Fibroblast of the conjunctiva (primary cell): ENCODE measurements around the gene SPATC1L.
"Not testable (repeated sequence)": the region's sequence is repeated elsewhere in the genome, so short reads cannot be mapped to it uniquely, and the experiment has no call there.

Source experiments
- DNase-seq: peaks from one replicate; pipeline ENCODE4 v3.0.0-alpha.2; 2010; ENCODE audit warnings: low read depth

SPATC1L gene

DNA sequence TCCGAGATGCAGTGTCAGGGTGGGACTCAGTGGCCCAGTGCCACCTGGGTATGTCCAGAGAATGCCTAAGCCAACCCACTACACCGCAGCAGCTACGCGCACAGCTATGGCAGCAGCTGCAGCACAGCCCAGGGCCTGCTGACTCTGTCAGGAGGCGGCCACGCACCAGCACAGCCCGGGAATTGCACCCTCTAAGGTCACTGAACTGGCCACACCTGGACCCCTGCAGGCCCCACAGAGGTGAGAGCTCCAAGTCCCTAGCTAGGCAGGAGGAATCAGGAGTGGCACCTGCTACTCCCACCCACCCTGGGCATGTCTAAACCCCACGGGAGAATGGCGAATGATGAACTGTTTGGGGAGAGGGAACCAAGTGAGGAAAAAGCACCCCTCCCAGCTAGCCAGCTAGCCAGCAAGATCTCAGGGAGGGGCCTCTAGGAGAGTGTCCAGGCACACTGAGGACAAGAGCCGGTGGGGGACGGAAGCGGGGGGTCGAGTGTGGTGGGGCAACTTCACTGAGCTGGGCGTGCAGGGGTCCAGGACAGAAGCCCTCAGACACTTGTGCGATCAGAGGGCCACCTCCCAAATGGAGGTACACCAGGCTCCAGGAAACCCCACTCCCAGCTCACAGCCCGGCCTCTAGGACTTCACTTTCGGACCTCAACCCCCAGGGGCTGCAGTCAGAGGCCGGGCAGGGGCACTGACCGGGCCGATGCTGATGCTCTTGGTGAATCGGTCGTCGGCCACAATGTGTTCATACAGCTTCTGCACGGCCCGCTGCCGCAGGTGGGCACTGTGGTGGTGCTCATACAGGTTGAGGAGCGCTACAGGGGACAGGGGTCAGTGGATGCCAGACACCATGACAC, 30.4 kb upstream of the SPATC1L start:
- DNase-seq = no peak

DNA sequence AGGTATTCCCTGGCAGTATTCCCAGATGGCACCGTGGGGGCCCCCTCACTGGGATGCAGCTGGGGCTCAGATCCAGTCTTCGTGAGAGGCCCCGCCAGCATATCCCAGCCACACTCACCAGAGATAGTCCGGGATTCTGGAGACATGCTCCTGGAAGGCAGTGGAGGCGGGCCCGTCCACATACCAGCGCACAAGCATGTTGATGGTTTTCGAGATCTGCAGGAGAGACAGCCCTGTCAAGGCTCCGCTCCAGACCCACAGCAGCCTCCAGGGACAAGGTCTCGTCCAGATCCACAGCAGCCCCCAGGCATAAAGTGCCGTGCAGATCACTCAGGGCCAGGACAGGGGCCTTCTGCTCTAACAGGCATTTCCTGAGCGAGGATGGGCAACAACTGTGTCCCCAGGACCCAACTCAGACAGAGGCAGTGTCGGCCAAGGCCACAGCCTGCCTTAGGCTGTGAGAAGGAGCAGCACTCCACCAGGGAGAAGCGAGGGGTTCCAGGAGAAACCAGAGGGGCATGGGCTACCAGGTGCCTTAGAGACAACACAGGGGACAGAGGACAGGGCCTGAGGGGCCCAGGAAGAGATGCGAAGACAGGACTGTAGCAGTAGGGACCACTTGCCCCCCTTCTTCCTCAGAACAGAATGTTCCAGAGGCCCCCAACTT, 29.5 kb upstream of the SPATC1L start:
- DNase-seq = no peak

- DNase-seq = no peak
Measured at GRCh38 chr21:46212721-46213484, 28.6 kb upstream of the SPATC1L start.

GRCh38 chr21:46211786-46212720, 27.8 kb upstream of the SPATC1L start:
- DNase-seq = no peak

GRCh38 chr21:46211376-46211775, 27.1 kb upstream of the SPATC1L start:
- DNase-seq = no peak

DNA sequence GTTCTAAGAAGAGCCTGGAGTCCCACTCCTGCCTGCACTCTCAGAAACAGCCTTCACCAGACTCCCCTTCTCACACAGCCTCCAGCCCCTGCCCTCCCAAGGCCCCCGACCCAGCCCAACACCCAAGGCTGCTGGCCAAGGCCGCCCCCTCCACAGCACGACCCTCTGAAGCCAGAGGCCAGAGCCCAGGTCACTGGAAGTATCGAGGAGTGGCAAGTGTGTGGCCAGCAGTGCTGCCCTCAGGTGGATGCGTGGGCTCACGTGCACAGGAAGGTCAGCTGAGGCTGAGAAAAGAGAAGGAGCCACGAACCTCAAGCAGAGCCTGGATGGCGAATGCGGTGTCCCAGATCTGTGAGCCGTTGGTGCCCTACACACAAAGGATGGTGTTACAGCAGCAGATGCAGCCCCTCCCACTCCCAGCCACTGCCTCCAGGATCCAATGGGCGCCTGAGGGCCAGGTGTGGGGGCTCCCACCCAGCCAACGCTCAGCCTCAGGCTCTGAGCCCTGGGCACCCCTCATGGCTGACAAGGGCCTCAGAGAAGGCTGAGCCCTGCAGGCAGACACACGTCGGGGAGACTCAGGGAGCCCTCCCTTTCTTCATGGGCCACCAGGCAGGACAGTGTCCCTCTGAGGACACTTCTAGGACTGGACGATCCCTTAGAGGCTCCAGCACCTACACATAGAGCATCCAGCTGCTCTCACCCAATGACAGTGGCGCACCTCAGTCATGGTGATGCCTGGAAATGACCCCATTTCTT, 26.3 kb upstream of the SPATC1L start:
- DNase-seq = no peak

GRCh38 chr21:46208761-46209721, 24.8 kb upstream of the SPATC1L start:
- no peak for DNase-seq

GRCh38 chr21:46207920-46208591, 23.8 kb upstream of the SPATC1L start:
- no peak for DNase-seq

GRCh38 chr21:46207006-46207919, 23.0 kb upstream of the SPATC1L start:
- DNase-seq = no peak

DNA sequence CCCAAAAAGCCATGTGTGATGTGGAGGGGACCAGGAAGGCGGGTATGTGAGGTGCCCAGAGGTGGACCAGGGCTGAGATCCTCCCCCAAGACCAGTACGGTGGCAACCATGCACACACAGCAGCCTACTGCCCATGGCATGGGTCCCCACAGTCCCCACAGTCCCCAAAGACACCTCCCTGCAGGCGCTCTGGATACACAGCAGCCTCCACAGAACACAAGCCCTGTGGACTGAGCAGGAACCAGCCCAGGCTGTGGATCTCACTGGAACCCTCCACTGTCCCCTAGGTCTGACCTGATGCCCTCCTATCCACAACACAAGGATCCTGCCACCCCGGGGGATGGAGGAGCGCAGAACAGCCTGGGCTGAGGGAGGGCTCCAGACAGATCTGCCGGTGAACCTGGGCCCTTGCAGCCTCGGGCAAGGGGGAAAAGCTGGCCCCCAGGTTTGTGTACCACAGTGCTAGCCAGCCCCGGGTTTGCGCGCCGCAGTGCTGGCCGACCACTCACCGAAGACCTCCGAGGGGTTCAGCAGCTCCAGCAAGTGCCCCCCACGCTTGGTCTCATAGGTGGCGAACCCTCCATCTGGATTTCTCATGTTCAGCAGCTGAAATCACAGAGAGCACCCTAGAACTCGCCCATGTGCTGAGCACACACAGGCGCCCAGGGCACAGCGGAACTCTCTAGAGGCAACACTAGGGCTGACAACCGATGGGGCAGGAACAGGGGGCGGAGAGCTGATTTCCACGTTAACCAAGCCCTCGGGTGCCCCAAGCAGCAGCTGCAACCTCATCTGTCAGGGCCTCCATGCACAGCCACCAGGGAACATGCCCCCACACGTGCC, 22.1 kb upstream of the SPATC1L start:
- DNase-seq = no peak

GRCh38 chr21:46205766-46206162, 21.5 kb upstream of the SPATC1L start:
- DNase-seq = no peak

DNA sequence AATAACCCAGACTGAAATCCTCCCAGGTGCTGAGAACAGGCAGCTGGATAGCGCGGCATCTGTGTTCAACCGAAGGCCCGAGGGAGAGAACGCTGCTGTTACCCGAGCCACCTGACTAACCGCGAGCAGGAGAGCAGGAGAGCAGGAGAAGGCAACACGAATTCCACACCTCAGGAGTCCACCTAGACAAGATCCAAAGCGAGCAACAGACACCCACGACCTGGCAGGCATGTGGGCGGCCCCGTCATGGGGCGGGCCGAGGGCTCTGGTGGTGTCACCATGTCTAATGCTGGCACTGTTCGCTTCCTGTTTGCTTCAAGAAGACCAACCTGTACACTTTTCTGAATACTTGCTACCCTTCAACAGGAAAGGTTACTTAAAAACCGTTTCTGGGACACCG, 20.9 kb upstream of the SPATC1L start:
- no peak for DNase-seq

DNA sequence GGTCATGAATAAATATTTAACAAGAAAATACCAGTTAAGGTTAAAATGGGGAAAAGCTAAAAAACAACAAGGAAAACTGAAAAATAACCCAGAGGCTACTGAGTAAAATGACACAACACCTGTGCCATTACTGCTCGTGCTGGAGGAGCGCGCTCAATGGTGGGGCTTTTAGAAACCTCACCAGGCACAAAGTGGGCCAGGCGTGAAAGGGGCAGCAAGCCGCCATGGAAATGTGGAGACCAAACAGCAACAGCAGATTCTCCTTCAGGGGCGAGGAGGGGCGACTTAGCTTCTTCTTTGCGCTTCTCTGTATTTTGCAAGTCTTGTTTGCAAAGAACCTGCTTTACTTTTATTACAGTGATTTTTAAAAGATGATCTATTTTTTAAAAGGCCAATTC, 18.9 kb upstream of the SPATC1L start:
- no peak for DNase-seq

GRCh38 chr21:46202592-46203202, 18.4 kb upstream of the SPATC1L start:
- no peak for DNase-seq

DNA sequence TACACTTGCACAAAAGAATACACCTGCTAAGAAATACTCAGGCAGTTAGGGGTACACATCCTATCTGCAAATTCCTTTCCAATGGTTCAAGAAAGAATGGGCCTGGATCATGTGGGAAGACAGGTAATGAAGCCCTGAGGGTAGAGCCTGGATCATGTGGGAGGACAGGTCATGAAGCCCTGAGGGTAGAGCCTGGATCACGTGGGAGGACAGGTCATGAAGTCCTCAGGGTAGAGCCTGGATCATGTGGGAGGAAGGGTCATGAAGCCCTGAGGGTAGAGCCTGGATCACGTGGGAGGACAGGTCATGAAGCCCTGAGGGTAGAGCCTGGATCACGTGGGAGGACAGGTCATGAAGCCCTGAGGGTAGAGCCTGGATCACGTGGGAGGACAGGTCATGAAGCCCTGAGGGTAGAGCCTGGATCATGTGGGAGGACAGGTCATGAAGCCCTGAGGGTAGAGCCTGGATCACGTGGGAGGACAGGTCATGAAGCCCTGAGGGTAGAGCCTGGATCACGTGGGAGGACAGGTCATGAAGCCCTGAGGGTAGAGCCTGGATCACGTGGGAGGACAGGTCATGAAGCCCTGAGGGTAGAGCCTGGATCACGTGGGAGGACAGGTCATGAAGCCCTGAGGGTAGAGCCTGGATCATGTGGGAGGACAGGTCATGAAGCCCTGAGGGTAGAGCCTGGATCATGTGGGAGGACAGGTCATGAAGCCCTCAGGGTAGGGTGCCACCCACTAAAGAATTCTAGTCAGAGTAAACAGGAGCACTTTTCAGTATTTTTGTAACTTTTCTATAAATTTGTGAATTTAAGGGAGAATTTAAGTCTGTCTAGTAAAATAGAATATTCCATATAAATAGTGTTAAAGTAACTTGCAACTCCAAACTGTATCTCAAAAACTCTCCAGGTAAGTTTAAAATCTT, 16.9 kb upstream of the SPATC1L start:
- DNase-seq = not testable (repeated sequence)
